CD14-positive monocyte (primary cell): ENCODE data around the gene TAS2R10. TPM values are rescaled to one million over a fixed set of nuclear protein-coding genes. Genes with fewer than 3 reads are reported as not detected.

Experiments
- DNase-seq, 3 donors: peaks; one replicate each; pipeline ENCODE4 v3.0.0-alpha.2; 2011 to 2022
- H2AFZ ChIP-seq: 2 replicates; pipeline ENCODE4 v1.6.0; 2012; ENCODE audit warnings: mild to moderate bottlenecking, low read depth, low read length, inconsistent platforms; ENCODE audit not compliant: insufficient read depth, poor library complexity, severe bottlenecking
- H3K27ac ChIP-seq, 2 donors: 1 replicate in 1 of 2; 2 replicates in 1 of 2; pipeline ENCODE4 v1.5.1; 2012 to 2013; ENCODE audit warnings: low read length in 2 of 2, control low read depth in 1 of 2, inconsistent platforms in 1 of 2, low read depth in 1 of 2, mild to moderate bottlenecking in 1 of 2
- H3K27me3 ChIP-seq, 2 donors: one replicate each; pipeline versions ENCODE4 v1.6.0 to v1.6.1; 2011 to 2013; ENCODE audit warnings: low read length in 2 of 2; ENCODE audit not compliant: control insufficient read depth in 2 of 2, insufficient read depth in 2 of 2
- H3K36me3 ChIP-seq, 2 donors: replicated peaks in 1 of 2; 1 replicate in 1 of 2; 2 replicates in 1 of 2; pipeline versions ENCODE4 v1.5.1 to v1.6.1; 2012 to 2013; ENCODE audit warnings: low read length in 2 of 2, control low read depth in 1 of 2, inconsistent platforms in 1 of 2, mild to moderate bottlenecking in 1 of 2; ENCODE audit not compliant: insufficient read depth in 2 of 2, control insufficient read depth in 1 of 2
- H3K4me1 ChIP-seq, 2 donors: 1 replicate in 1 of 2; 2 replicates in 1 of 2; pipeline versions ENCODE4 v1.5.1 to v1.6.1; 2012 to 2013; ENCODE audit warnings: low read length in 2 of 2, control low read depth in 1 of 2, inconsistent platforms in 1 of 2, mild to moderate bottlenecking in 1 of 2, moderate library complexity in 1 of 2; ENCODE audit not compliant: insufficient read depth in 2 of 2, control insufficient read depth in 1 of 2
- H3K4me2 ChIP-seq: replicated peaks from 2 replicates; pipeline ENCODE3; 2012; ENCODE audit warnings: low read length, moderate library complexity, mild to moderate bottlenecking; ENCODE audit not compliant: poor library complexity, severe bottlenecking; ENCODE audit errors: extremely low read depth
- H3K4me3 ChIP-seq, 3 experiments: fragments of 200-600 bp in 1 of 3; sonication (generic) in 1 of 3; replicated peaks in 1 of 3; 1 replicate in 2 of 3; 2 replicates in 1 of 3; pipeline ENCODE4 v1.5.1; 2011 to 2013; ENCODE audit warnings: low read length in 3 of 3, mild to moderate bottlenecking in 3 of 3, control low read depth in 2 of 3, low read depth in 2 of 3, inconsistent platforms in 1 of 3, moderate library complexity in 1 of 3
- H3K79me2 ChIP-seq: 2 replicates; pipeline ENCODE4 v1.6.0; 2012; ENCODE audit warnings: mild to moderate bottlenecking, control low read depth, inconsistent platforms, low read length, moderate library complexity; ENCODE audit not compliant: insufficient read depth
- H3K9ac ChIP-seq: 2 replicates; pipeline ENCODE4 v1.6.0; 2017; ENCODE audit warnings: low read length, mild to moderate bottlenecking; ENCODE audit not compliant: insufficient read depth, poor library complexity, severe bottlenecking
- H3K9me3 ChIP-seq, 2 donors: replicated peaks in 1 of 2; 1 replicate in 1 of 2; 2 replicates in 1 of 2; pipeline versions ENCODE4 v1.5.1 to v1.6.1; 2012 to 2013; ENCODE audit warnings: low read length in 2 of 2, control low read depth in 1 of 2; ENCODE audit not compliant: control insufficient read depth in 1 of 2, insufficient read depth in 1 of 2
- H4K20me1 ChIP-seq: 2 replicates; pipeline ENCODE4 v1.6.0; 2012; ENCODE audit warnings: mild to moderate bottlenecking, low read length, control low read depth, moderate library complexity; ENCODE audit not compliant: insufficient read depth
- H3K27ac Mint-ChIP-seq, 7 donors: one replicate each; pipeline ENCODE4 v1.8.0; 2020; ENCODE audit warnings: mild to moderate bottlenecking in 7 of 7, mixed read lengths in 7 of 7, moderate library complexity in 6 of 7, inconsistent platforms in 2 of 7
- H3K27me3 Mint-ChIP-seq, 3 donors: one replicate each; pipeline ENCODE4 v1.8.0; 2021 to 2022; ENCODE audit warnings: low read depth in 3 of 3, mild to moderate bottlenecking in 3 of 3, mixed read lengths in 3 of 3, moderate library complexity in 3 of 3, inconsistent platforms in 1 of 3
- H3K36me3 Mint-ChIP-seq, 2 donors: one replicate each; pipeline ENCODE4 v1.8.0; 2020; ENCODE audit warnings: mixed read lengths in 2 of 2, inconsistent platforms in 1 of 2, mild to moderate bottlenecking in 1 of 2
- H3K4me1 Mint-ChIP-seq: one replicate; pipeline ENCODE4 v1.8.0; 2020; ENCODE audit warnings: mild to moderate bottlenecking, mixed read lengths
- H3K4me3 Mint-ChIP-seq, 2 donors: one replicate each; pipeline ENCODE4 v1.8.0; 2020; ENCODE audit warnings: mild to moderate bottlenecking in 2 of 2, mixed read lengths in 2 of 2, moderate library complexity in 1 of 2
- H3K9me3 Mint-ChIP-seq, 7 donors: one replicate each; pipeline ENCODE4 v1.8.0; 2020 to 2022; ENCODE audit warnings: mixed read lengths in 7 of 7, mild to moderate bottlenecking in 6 of 7, moderate library complexity in 6 of 7, inconsistent platforms in 2 of 7
- WGBS: methylation state at CpG from one replicate; pipeline ENCODE4 v1.1.5; 2013; ENCODE audit warnings: missing lambda C conversion rate; ENCODE audit not compliant: insufficient coverage; 5-methylcytosine and 5-hydroxymethylcytosine counted together
- intact Hi-C, 2 donors: fragments of 100-400 bp; cut with micrococcal nuclease; formaldehyde crosslinking; loops; one replicate each; pipeline versions ENCODE4 v1.15.0 to v1.15.1; 2023
- polyA plus RNA-seq, 3 donors: library from polyadenylated mRNA; depleted of rRNA in 1 of 3; unstranded in 2 of 3; stranded (reverse) in 1 of 3; fragments of 300-500 nt in 2 of 3; fragments of >200 nt in 1 of 3; fragmentation: Illumina TruSeq in 2 of 3; gene quantifications; 1 replicate in 2 of 3; 2 replicates in 1 of 3; pipeline ENCODE4 v1.2.3, GENCODE V29; 2012 to 2021
- small RNA-seq: library from RNA; depleted of rRNA; stranded (forward); fragments of <200 nt; gene quantifications from one replicate; pipeline ENCODE3, GENCODE V24; 2012; ENCODE audit warnings: low read depth; ENCODE audit not compliant: insufficient read length
- TF ChIP-seq, protein P1 (sequence below): fragments of 200-600 bp; IDR thresholded peaks from one replicate; pipeline ENCODE4 v1.8.0; 2022; ENCODE audit warnings: antibody characterized with exemption, mild to moderate bottlenecking

The TAS2R10 gene
- polyA plus RNA-seq, 3 donors = 0.08 TPM; not detected in 2

DNA sequence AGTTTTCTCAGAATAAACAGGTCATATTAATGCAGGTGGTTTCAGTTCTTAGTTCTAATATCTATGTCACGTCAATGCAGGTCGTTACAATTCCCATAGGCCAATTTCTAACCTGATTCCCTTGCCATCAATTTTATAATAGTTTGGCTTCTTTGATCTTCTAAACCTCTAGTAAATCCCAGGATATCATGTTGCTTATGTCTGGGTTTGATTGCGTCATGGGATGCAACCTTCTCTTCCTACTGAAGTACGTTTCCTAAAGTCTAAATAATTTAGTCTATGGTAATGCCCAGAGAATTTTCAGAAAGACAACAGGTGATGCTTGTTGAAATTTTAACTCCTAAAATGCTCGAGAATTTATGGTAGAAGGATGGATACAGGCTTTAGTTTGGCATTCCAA, 42.9 kb downstream of the TAS2R10 start:
- H3K4me2 ChIP-seq = no peak overlapping the region
- H3K9ac ChIP-seq = no peak overlapping the region
- no peaks in the 10 kb centered on the region for H3K9me3 ChIP-seq
- no peaks in the 10 kb centered on the region for H4K20me1 ChIP-seq
- Mint-ChIP-seq H3K9me3 (peaks cover 0 to 6% (median 0%) of the 10 kb centered on the region in 7 donors), H3K4me1 (no peaks in the 10 kb centered on the region), H3K27me3 (peaks cover 0 to 1% (median 0%) of the 10 kb centered on the region in 3 donors), H3K4me3 (no peak overlapping the region), H3K36me3 (no peaks in the 10 kb centered on the region), H3K27ac (no peak overlapping the region)
- TF ChIP-seq, protein P1, sequence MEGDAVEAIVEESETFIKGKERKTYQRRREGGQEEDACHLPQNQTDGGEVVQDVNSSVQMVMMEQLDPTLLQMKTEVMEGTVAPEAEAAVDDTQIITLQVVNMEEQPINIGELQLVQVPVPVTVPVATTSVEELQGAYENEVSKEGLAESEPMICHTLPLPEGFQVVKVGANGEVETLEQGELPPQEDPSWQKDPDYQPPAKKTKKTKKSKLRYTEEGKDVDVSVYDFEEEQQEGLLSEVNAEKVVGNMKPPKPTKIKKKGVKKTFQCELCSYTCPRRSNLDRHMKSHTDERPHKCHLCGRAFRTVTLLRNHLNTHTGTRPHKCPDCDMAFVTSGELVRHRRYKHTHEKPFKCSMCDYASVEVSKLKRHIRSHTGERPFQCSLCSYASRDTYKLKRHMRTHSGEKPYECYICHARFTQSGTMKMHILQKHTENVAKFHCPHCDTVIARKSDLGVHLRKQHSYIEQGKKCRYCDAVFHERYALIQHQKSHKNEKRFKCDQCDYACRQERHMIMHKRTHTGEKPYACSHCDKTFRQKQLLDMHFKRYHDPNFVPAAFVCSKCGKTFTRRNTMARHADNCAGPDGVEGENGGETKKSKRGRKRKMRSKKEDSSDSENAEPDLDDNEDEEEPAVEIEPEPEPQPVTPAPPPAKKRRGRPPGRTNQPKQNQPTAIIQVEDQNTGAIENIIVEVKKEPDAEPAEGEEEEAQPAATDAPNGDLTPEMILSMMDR = no peak
- no peak overlapping the region for H2AFZ ChIP-seq
- H3K36me3 ChIP-seq = no peaks in the 10 kb centered on the region
- DNase-seq = no peak
- no peaks in the 10 kb centered on the region for H3K79me2 ChIP-seq
- intact Hi-C loops = no loop called here
- H3K27ac ChIP-seq = no peak overlapping the region
- no peak overlapping the region for H3K4me3 ChIP-seq
- 83% methylated on average over 1 of the region's 5 CpGs for WGBS
- H3K27me3 ChIP-seq = no peaks in the 10 kb centered on the region
- H3K4me1 ChIP-seq = no peaks in the 10 kb centered on the region

DNA sequence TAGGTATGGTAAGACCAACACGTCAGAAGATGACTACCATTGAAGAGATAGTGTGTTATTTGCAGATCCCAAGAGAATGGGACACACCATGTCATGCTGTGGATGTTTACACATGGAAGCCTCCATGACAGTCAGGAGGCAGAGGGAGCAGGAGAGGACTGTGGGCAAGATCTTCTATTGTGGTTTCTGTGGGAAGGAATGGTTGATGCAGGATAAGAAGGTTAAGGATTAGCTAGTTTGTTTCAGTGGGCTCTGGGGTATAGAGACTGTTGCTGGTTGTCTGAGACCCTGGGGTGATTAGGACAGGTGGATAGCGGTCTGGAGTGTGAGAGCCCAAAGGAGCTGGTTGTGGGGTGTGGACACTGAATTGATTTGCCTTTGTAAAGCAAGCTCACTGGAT, 47.1 kb downstream of the TAS2R10 start:
- no peaks in the 10 kb centered on the region for H3K9me3 ChIP-seq
- intact Hi-C loops = loop anchor here in 1 of 2 donors (10.0 kb wide), 1 partner anchor 706 kb away; no protein-coding TSS in a partner anchor
- H2AFZ ChIP-seq = no peak overlapping the region
- no peak overlapping the region for H3K9ac ChIP-seq
- Mint-ChIP-seq H3K4me1 (no peaks in the 10 kb centered on the region), H3K9me3 (peaks cover 0 to 4% (median 0%) of the 10 kb centered on the region in 7 donors), H3K27ac (no peak overlapping the region), H3K27me3 (peaks cover 0 to 1% (median 0%) of the 10 kb centered on the region in 3 donors), H3K36me3 (no peaks in the 10 kb centered on the region), H3K4me3 (no peak overlapping the region)
- TF ChIP-seq, protein P1 = no peak
- no peak for DNase-seq
- no peaks in the 10 kb centered on the region for H3K27me3 ChIP-seq
- H3K4me3 ChIP-seq = no peak overlapping the region
- H3K79me2 ChIP-seq = no peaks in the 10 kb centered on the region
- no peak overlapping the region for H3K27ac ChIP-seq
- H4K20me1 ChIP-seq = no peaks in the 10 kb centered on the region
- no peaks in the 10 kb centered on the region for H3K4me1 ChIP-seq
- H3K4me2 ChIP-seq = no peak overlapping the region
- WGBS = 80% methylated on average over 2 of the region's 2 CpGs
- H3K36me3 ChIP-seq = no peaks in the 10 kb centered on the region

Small RNAs within 50 kb of the gene (small RNA-seq; reads per million reads assigned to genes)
- gene PRR4 = not detected

Other genes starting within 250 kb of the TAS2R10 start
- 10 to 100 TPM in 2 of 3 donors, 1 to 10 TPM in 1; 6.9 to 23.5 (median 19.5) TPM for gene MAGOHB, start 212.7 kb downstream of the TAS2R10 start, polyA plus RNA-seq
- not detected for gene STYK1, start 152.3 kb downstream of the TAS2R10 start, polyA plus RNA-seq
- 100 to 1,000 TPM; 104 to 203 (median 131) TPM for gene YBX3, start 103.0 kb downstream of the TAS2R10 start, polyA plus RNA-seq
- not detected for gene TAS2R7, start 23.7 kb downstream of the TAS2R10 start, polyA plus RNA-seq
- not detected for gene TAS2R8, start 19.1 kb downstream of the TAS2R10 start, polyA plus RNA-seq
- not detected for gene TAS2R9, start 16.2 kb downstream of the TAS2R10 start, polyA plus RNA-seq
- gene PRR4, start 23.1 kb upstream of the TAS2R10 start, polyA plus RNA-seq = 1 to 10 TPM in 1 of 3 donors, not detected in 2; 1.0 TPM
- gene PRH1, start 57.9 kb upstream of the TAS2R10 start, polyA plus RNA-seq = 1 to 10 TPM; 1.9 to 3.5 (median 2.9) TPM
- gene TAS2R13, start 83.2 kb upstream of the TAS2R10 start, polyA plus RNA-seq = not detected
- gene PRH2, start 102.9 kb upstream of the TAS2R10 start, polyA plus RNA-seq = not detected
- 1 to 10 TPM in 1 of 3 donors, under 1 TPM in 2; 0.53 to 1.5 (median 0.61) TPM for gene TAS2R14, start 112.9 kb upstream of the TAS2R10 start, polyA plus RNA-seq
- under 1 TPM in 1 of 3 donors, not detected in 2; 0.27 TPM for gene TAS2R50, start 160.6 kb upstream of the TAS2R10 start, polyA plus RNA-seq
- gene TAS2R20, start 171.9 kb upstream of the TAS2R10 start, polyA plus RNA-seq = under 1 TPM in 1 of 3 donors, not detected in 2; 0.71 TPM
- under 1 TPM in 1 of 3 donors, not detected in 2; 0.29 TPM for gene TAS2R19, start 196.3 kb upstream of the TAS2R10 start, polyA plus RNA-seq
- gene TAS2R31, start 205.0 kb upstream of the TAS2R10 start, polyA plus RNA-seq = under 1 TPM in 1 of 3 donors, not detected in 2; 0.29 TPM
- under 1 TPM in 1 of 3 donors, not detected in 2; 0.36 TPM for gene TAS2R46, start 235.9 kb upstream of the TAS2R10 start, polyA plus RNA-seq